T1000 (cell line): ENCODE data around the gene EZH1.

Source experiments
- DNase-seq: peaks from one replicate; lab custom pipeline; 2025; ENCODE audit warnings: mixed read lengths; lab: John Stamatoyannopoulos, UW

Gene EZH1

DNA sequence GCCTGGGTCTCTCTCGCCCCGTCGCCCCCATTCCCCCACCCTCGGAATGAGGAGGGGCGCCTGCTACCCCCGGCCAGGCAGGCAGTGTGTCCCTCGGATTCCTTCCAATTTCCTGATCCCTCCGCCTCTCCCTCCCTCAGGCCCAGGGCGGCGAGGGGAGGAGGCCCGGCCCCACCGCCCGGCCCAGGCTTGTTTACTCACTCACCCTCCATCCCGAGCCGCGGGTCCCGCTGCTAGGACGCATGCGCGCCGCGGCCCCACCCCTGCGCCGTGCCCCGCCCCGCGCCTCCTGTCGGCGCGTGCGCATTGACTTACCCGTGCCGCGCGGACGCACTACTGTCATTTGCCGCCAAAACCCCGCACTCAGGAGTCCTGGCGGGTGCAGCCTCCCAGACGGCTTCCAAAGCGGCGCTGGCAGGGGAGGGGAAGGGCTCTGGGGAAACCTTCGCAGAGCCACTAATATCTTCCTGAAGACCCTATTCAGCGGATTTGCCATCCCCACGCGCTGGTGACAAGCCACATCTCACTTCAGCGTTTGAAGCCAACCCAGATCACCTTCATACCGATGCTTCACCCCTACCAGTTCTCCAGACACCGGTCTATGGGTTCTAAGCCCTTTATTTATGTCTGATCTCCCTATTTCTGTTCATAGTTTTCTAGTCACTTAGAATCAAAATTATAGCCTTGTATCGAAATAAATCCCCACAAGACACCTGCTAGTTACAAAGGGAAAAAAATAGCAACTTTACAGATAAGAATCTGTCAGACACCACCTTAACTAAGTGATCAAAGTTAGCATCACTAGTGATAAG is at the start of gene EZH1:
EZH1 (minus strand) TSS at position 235 of the 812 bp plus-strand sequence. CDS start 16,099 bp downstream, outside the sequence.
- DNase-seq = peak; percentile 95

DNA sequence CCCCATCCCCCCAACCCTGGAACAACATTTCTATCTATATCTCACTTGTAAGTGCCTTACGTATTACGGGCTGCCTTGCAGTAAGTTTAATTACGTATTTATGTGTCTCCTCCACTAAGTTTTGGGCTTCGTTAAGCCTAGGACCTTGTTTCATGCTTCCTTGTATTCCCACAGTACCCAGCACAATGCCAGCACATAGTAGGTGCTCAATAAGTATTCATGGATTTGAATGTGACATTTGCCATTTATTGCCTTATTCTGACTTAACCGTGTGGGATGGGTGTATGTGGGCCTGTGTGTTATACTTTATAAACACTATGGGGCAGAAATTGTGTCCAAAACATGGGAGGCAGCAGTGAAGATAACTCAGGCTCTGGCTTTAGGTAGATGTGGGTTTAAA is 47.7 kb upstream of the EZH1 start:
- no peak for DNase-seq

DNA sequence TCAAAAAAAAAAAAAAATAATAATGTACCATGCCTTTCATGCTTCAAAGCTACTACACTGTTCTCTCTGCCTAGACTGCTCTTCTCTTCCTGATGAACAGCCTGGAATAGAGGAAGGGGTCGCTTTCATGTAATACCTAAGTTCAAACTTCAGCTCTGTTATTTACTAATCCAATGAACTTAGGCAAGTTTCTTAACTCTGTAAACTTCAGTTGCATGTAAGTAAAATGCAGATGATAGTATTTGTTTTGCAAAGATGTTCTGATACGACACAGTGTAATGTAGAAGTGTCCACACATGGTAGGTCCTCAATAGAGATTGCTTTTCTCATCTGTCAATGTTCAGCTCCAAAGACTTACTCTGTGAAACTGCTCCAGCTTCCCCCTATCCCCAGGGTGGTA is 47.1 kb upstream of the EZH1 start:
- DNase-seq = no peak

- no peak for DNase-seq
These were observed 42.4 kb upstream of the EZH1 start for GRCh38 chr17:42787266-42787665.

DNA sequence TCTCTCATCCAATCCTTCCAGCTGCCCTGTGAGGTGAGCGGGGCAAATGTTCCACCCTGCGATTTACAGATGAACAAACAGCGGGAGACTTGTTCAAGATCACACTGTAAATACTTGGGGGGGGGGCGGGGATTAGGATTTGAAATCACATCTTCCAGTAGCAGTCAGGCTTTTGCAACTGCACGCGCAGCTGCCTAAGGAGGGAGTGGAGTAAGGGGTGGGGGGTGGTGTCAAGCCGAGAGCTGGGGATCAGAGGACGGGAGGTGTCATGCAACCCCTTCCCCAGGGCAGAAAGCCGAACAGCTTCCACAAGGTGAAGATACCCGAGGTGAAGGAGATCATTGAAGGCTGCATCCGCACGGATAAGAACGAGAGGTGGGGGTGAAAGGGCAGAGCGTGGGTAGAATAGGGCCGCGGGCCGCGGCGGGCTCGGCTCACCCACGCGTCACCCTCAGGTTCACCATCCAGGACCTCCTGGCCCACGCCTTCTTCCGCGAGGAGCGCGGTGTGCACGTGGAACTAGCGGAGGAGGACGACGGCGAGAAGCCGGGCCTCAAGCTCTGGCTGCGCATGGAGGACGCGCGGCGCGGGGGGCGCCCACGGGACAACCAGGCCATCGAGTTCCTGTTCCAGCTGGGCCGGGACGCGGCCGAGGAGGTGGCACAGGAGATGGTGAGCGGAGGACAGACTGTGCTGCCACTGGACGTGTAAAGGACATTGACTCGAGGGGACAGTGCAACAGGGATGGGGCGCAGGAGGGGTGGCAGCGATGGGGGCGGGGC is 40.2 kb upstream of the EZH1 start:
- no peak for DNase-seq

DNA sequence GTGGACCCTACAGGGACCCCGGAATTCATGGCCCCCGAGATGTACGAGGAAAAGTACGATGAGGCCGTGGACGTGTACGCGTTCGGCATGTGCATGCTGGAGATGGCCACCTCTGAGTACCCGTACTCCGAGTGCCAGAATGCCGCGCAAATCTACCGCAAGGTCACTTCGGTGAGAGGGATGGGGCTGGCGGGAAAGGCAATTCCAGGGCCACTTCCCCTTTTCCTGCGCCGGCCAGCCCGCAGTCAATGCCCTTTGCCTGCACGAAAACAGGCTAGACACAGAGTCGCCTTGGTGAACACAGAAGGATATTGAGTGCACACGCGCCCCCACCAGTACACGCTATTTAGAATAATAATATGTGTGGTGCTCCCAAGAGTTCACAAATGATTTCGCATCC is 39.6 kb upstream of the EZH1 start:
- no peak for DNase-seq

DNA sequence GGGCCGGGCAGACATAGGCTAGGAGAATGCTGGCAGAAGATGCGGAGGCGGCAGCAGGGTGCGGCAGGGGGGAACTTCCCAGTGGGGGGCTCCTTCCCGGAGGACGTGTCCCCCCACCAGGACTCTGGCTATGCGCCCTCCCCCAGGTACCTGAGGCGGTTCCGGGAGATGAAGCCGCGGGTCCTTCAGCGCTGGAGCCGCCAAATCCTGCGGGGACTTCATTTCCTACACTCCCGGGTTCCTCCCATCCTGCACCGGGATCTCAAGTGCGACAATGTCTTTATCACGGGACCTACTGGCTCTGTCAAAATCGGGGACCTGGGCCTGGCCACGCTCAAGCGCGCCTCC is 38.9 kb upstream of the EZH1 start:
- no peak for DNase-seq

- no peak for DNase-seq
These were observed 38.4 kb upstream of the EZH1 start for GRCh38 chr17:42783062-42783790.

- no peak for DNase-seq
These were observed 37.6 kb upstream of the EZH1 start for GRCh38 chr17:42782166-42783061.

GRCh38 chr17:42781639-42782165 is 36.9 kb upstream of the EZH1 start:
- DNase-seq = no peak

GRCh38 chr17:42780851-42781638 is 36.2 kb upstream of the EZH1 start:
- no peak for DNase-seq

DNA sequence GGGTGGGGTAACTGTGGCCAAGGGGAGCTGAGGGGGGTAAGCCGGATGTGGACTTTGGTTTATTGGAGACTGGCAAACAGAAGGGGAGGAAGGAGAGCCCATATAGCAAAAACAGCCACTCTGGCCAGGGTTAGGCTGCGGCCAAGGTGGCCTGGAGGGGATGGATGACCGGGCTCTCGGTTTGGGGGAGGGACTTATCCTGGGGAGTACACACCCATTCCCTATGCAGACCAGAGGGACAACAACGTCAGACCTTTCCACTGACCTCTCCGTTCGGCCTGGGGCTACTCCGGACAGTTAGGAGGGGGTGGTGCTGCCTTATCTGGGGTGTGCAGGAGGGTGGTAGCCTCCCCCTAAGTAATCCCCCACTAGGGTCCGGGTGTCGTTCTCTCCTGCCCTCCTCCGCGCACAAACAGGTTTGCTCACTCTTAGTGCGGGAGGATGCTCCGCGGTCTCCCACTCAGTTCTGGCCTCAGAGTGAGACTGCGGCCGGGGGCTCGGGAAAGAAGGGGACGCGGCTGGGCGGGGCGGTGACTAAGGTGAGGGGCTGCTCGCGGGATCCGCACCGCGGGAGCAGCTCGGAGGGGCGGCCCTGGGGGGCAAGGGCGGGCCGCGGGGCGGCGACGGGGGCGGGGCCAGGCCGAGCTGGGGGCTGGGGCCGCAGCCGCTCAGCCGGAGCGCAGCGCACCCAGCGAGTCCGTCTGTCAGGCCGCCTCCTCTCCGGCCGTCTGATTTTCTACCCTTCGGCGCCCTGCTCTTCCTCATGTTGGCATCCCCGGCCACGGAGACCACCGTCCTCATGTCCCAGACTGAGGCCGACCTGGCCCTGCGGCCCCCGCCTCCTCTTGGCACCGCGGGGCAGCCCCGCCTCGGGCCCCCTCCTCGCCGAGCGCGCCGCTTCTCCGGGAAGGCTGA is 35.4 kb upstream of the EZH1 start, which contains the start of gene WNK4:
WNK4 (plus strand) TSS at position 675 of the 915 bp plus-strand sequence; CDS start at position 764, 89 bp downstream.
- no peak for DNase-seq

DNA sequence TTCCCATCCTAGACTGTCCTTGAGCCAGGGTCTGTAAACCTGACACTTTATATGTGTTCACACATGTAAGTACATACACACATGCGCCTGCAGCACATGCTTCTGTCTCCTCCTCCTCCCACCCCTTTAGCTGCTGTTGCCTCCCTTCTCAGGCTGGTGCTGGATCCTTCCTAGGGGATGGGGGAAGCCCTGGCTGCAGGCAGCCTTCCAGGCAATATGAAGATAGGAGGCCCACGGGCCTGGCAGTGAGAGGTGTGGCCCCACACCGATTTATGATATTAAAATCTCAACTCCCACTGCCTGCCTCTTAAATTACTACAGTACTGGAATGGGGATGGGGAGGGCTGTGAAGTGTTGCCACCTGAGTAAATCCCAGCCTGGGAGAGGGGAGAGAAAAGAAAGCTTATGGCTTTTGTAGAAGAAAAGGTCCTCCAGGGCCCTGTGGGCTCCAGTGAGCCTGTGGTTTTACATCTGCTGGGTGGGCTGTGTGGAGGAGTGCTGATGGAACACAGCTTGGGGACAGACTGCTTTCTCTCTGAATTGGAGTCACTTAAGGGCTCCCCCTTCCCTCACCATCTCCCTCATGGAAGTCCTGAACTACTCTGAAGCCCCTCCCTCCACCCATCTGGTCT is 34.6 kb upstream of the EZH1 start:
- DNase-seq = no peak

DNA sequence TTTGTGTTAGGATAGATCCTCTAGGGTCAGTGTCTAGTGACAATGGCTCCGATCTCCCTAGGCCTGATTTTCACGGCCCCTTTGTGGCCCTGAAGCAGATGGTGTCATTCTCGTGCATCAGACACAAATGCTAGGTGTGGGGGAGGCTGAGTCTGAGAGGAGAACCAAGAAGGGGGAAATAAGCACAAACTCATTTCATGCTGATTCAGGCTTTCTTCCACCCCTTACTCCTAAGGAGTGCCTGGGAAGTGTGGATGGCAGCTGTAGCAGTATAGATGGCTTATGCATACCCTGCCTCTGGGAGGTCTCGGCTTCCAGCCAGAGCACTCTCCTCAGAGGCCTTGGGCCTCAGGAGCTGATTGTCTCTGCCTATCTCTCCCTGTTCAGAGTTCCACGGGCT is 33.7 kb upstream of the EZH1 start:
- DNase-seq = no peak

- no peak for DNase-seq
These were observed 30.8 kb upstream of the EZH1 start for GRCh38 chr17:42775534-42776098.

GRCh38 chr17:42774066-42774745 is 29.4 kb upstream of the EZH1 start:
- DNase-seq = no peak

GRCh38 chr17:42773290-42774035 is 28.6 kb upstream of the EZH1 start, which contains the start of gene VPS25:
Gene VPS25, plus strand, starts transcription at chr17:42773449. Its CDS starts 27 bp downstream, at chr17:42773476.
- peak; percentile 65 for DNase-seq
